Sigmoid colon (tissue), 4 donors: ENCODE data around the gene CD2.

Experiments
- CTCF ChIP-seq, 4 experiments: fragments of 450-650 bp in 3 of 4; fragments of 200-600 bp in 1 of 4; IDR thresholded peaks; one replicate each; pipeline ENCODE4 v1.5.1; 2016 to 2019; ENCODE audit warnings: antibody characterized with exemption in 4 of 4, mild to moderate bottlenecking in 3 of 4, moderate library complexity in 2 of 4
- POLR2AphosphoS5 ChIP-seq, 4 donors: sonication (generic); formaldehyde crosslinking; IDR thresholded peaks; one replicate each; pipeline ENCODE4 v1.6.1; 2017; ENCODE audit warnings: antibody characterized with exemption in 4 of 4

GRCh38 chr1:116721039-116721405 lies 33.2 kb upstream of the CD2 start:
- TF ChIP-seq CTCF (IDR thresholded peaks at IDR 0.05) (no peak), POLR2AphosphoS5 (IDR thresholded peaks at IDR 0.05) (no peak)
